Natural killer cell (primary cell): ENCODE data around the gene PKD1. TPM values are rescaled to one million over a fixed set of nuclear protein-coding genes. Genes with fewer than 3 reads are reported as not detected.

ENCODE experiments used
- ATAC-seq, 3 donors: fragments of 150-1000 bp in 2 of 3; fragments of 200-7000 bp in 1 of 3; cut with Tn5 transposase; 1 replicate in 1 of 3; 2 replicates in 2 of 3; pipeline ENCODE4 v1.10.0; 2021; ENCODE audit warnings: mild to moderate bottlenecking in 2 of 3, moderate library complexity in 2 of 3
- DNase-seq, 2 donors: peaks; one replicate each; pipeline versions ENCODE4 v3.0.0 to v3.0.0-alpha.2; 2013 to 2021; ENCODE audit warnings: mixed read lengths in 1 of 2
- H3K27ac ChIP-seq: one replicate; pipeline ENCODE4 v1.5.1; 2013; ENCODE audit warnings: mild to moderate bottlenecking, low read length
- H3K27me3 ChIP-seq: one replicate; pipeline ENCODE4 v1.6.1; 2013; ENCODE audit warnings: low read length; ENCODE audit not compliant: control insufficient read depth, insufficient read depth
- H3K36me3 ChIP-seq: one replicate; pipeline ENCODE4 v1.6.1; 2013; ENCODE audit warnings: low read length; ENCODE audit not compliant: control insufficient read depth, insufficient read depth
- H3K4me1 ChIP-seq: one replicate; pipeline ENCODE4 v1.6.1; 2013; ENCODE audit warnings: low read length; ENCODE audit not compliant: control insufficient read depth, insufficient read depth
- H3K4me3 ChIP-seq: one replicate; pipeline ENCODE4 v1.5.1; 2013; ENCODE audit warnings: low read length
- H3K9me3 ChIP-seq: one replicate; pipeline ENCODE4 v1.6.1; 2013; ENCODE audit warnings: low read length; ENCODE audit not compliant: control insufficient read depth, insufficient read depth
- H3K27ac Mint-ChIP-seq, 2 donors: one replicate each; pipeline ENCODE4 v1.8.0; 2022; ENCODE audit warnings: mild to moderate bottlenecking in 2 of 2, mixed read lengths in 2 of 2, moderate library complexity in 1 of 2
- H3K27me3 Mint-ChIP-seq, 2 donors: one replicate each; pipeline ENCODE4 v1.8.0; 2022; ENCODE audit warnings: low read depth in 2 of 2, mixed read lengths in 2 of 2
- H3K36me3 Mint-ChIP-seq: one replicate; pipeline ENCODE4 v1.8.0; 2022; ENCODE audit warnings: mixed read lengths
- H3K4me1 Mint-ChIP-seq, 2 donors: one replicate each; pipeline ENCODE4 v1.8.0; 2022; ENCODE audit warnings: mixed read lengths in 2 of 2
- H3K4me3 Mint-ChIP-seq: one replicate; pipeline ENCODE4 v1.8.0; 2022; ENCODE audit warnings: mild to moderate bottlenecking, moderate library complexity, mixed read lengths
- H3K9me3 Mint-ChIP-seq, 2 donors: one replicate each; pipeline ENCODE4 v1.8.0; 2022; ENCODE audit warnings: mixed read lengths in 2 of 2
- CTCF ChIP-seq: fragments of 200-600 bp; IDR thresholded peaks from one replicate; pipeline ENCODE4 v1.8.0; 2022; ENCODE audit warnings: antibody characterized with exemption
- WGBS: methylation state at CpG from one replicate; pipeline ENCODE4 v1.1.7; 2013; ENCODE audit warnings: missing lambda C conversion rate; ENCODE audit not compliant: insufficient coverage; 5-methylcytosine and 5-hydroxymethylcytosine counted together
- intact Hi-C: fragments of 100-400 bp; cut with micrococcal nuclease; formaldehyde crosslinking; loops from one replicate; pipeline ENCODE4 v1.14.2; 2022
- total RNA-seq, 4 donors: library from RNA; stranded (reverse); fragments of 120-200 nt in 1 of 4; gene quantifications; one replicate each; pipeline versions ENCODE4 v1.2.3 to v1.2.4, GENCODE V29; 2013 to 2022

The PKD1 gene
- total RNA-seq, 3 donors from 2014 or later (not counting 1 experiment from before 2014, with no cell fraction given): 87.0 to 105 (median 99.1) TPM

DNA sequence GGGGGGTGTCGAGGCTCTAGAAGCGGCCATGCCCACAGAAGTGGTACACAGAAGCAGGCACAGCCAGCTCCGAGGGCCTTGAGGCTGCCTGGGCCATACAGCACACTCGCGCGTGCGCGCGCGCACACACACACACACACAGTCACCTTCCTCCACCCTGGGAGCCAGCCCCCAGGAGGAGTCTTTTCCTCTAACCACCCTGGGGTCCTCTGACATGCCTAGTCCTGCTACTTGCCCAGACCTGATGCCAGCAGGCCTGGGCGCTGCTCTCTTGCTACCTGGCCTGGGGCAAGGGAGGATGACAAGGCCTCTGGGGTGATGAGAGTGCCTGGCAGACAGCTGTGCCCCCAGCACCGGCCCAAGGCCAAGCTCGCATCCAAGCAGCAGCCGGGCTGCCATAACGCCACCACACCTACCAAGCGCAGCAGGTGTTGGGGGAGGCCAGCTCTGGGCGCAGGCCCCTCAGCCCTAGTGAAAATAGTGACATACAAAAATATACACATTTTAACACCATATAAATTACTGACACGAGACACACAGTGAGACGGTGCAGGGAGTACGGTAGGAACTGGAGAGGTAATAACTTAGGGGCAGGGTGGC, 46.8 kb downstream of the PKD1 start:
- intact Hi-C loops: no loop called here
- 97% methylated on average over 20 of the region's 20 CpGs for WGBS
- Histone ChIP-seq H3K27ac (no peak overlapping the region), H3K4me1 (no peaks in the 10 kb centered on the region), H3K36me3 (peaks cover 55% of the 10 kb centered on the region), H3K9me3 (no peaks in the 10 kb centered on the region), H3K27me3 (no peaks in the 10 kb centered on the region), H3K4me3 (no peak overlapping the region)
- no peaks in the 10 kb centered on the region for H3K9me3 Mint-ChIP-seq
- H3K36me3 Mint-ChIP-seq: no peaks in the 10 kb centered on the region
- ATAC-seq (no peak), DNase-seq (no peak)
- H3K27me3 Mint-ChIP-seq: no peaks in the 10 kb centered on the region
- H3K4me1 Mint-ChIP-seq: no peaks in the 10 kb centered on the region
- peak overlapping the region in 1 of 2 donors; percentile 40 for H3K27ac Mint-ChIP-seq
- no peak for TF ChIP-seq CTCF
- H3K4me3 Mint-ChIP-seq: no peak overlapping the region

DNA sequence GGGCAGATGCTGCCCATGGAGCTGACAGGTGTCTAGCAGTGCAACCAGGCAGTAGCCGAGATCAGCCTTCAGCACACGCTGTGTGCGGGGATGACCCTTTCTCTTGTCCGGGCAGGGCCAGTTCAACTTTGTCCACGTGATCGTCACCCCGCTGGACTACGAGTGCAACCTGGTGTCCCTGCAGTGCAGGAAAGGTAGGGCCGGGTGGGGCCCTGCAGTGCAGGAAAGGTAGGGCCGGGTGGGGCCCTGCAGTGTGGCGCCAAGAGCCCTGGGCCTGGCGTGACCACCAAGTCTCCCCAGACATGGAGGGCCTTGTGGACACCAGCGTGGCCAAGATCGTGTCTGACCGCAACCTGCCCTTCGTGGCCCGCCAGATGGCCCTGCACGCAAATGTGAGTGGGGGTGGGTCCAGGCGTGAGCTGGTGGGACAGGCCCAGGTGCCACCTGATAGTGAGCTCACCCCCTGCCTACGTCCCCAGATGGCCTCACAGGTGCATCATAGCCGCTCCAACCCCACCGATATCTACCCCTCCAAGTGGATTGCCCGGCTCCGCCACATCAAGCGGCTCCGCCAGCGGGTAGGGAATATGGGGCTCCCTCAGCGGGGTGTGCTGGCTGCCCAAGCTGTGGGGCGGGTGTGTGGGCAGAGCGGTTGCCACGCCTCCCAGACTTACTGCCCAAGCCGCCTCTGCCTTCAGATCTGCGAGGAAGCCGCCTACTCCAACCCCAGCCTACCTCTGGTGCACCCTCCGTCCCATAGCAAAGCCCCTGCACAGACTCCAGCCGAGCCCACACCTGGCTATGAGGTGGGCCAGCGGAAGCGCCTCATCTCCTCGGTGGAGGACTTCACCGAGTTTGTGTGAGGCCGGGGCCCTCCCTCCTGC, 47.7 kb downstream of the PKD1 start:
- Mint-ChIP-seq H3K4me1 (no peaks in the 10 kb centered on the region), H3K9me3 (no peaks in the 10 kb centered on the region), H3K4me3 (no peak overlapping the region), H3K27me3 (no peaks in the 10 kb centered on the region), H3K36me3 (no peaks in the 10 kb centered on the region), H3K27ac (peak overlapping the region in 1 of 2 donors; percentile 40)
- WGBS: 94% methylated on average over 41 of the region's 41 CpGs
- H3K27me3 ChIP-seq: no peaks in the 10 kb centered on the region
- no peak overlapping the region for H3K4me3 ChIP-seq
- intact Hi-C loops: no loop called here
- no peak for TF ChIP-seq CTCF
- ATAC-seq (no peak), DNase-seq (no peak)
- H3K9me3 ChIP-seq: no peaks in the 10 kb centered on the region
- no peaks in the 10 kb centered on the region for H3K4me1 ChIP-seq
- no peak overlapping the region for H3K27ac ChIP-seq
- H3K36me3 ChIP-seq: peaks cover 61% of the 10 kb centered on the region

DNA sequence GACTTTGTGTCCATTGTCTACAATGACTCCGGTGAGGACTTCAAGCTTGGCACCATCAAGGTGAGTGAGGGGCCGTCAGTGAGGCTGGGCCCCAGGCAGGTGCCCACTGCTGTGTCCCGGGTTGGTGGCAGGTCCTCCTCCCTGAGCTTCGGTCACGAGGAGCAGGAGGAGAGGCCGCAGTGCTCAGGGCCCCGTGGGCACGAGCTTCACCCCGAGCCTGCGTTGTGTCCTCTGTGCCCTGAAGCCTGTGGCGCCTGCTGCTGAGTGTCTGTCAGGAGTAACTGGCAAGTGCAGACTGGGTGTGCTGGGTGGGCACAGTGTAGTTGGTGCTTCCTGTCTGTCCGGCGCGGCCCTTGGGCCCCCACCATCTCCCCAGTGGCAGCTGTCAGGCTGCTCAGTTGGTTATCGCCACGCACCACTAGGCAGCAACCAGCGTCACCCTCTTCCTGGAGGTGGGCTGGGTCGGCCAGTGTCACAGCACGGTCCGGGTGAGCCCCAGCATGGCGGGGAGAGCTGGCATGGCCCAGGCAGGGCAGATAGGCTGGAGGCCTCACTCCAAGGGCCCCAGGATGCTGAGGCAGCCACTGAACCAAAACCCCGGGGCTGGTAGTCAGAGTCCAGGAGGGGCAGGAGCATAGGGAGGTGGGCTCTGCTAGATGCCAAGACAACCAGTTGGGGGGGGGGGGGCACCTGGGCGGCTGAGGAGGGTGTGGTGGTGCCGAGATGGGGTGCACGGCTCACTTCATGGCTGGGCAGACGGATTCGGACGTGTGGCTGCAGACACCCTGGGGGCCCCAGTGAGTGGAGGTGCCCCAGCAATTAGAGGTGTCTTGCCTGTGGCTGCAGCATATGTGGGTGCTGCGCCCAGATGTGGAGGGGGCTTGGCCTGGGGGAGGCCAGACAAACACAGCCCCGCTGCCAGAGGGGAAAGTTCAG, 48.6 kb downstream of the PKD1 start:
- Histone ChIP-seq H3K9me3 (no peaks in the 10 kb centered on the region), H3K27me3 (no peaks in the 10 kb centered on the region), H3K36me3 (peaks cover 64% of the 10 kb centered on the region), H3K27ac (no peak overlapping the region), H3K4me1 (no peaks in the 10 kb centered on the region), H3K4me3 (no peak overlapping the region)
- no peak for ATAC-seq
- Mint-ChIP-seq H3K9me3 (no peaks in the 10 kb centered on the region), H3K4me1 (peaks cover 0 to 4% of the 10 kb centered on the region in 2 donors), H3K27ac (no peak overlapping the region), H3K4me3 (no peak overlapping the region), H3K27me3 (no peaks in the 10 kb centered on the region), H3K36me3 (no peaks in the 10 kb centered on the region)
- no peak for TF ChIP-seq CTCF
- intact Hi-C loops: no loop called here
- no peak for DNase-seq
- WGBS: 91% methylated on average over 29 of the region's 30 CpGs
